ENCODE measurements around the gene SYNE3.

Gene SYNE3

GRCh38 chr14:95531969-95532368, 15.5 kb upstream of the SYNE3 start:
- H3K27me3 ChIP-seq (ENCODE audit: insufficient read depth, low read length), result no peaks in the 10 kb centered on the region
- no peak overlapping the region for H3K4me2 ChIP-seq (ENCODE audit: low read length)
- H3K9me3 ChIP-seq (ENCODE audit: insufficient read depth, low read depth, low read length), result no peaks in the 10 kb centered on the region
- no peak overlapping the region for H2AK5ac ChIP-seq (ENCODE audit: low read length)
- no peak overlapping the region for H3K4me3 ChIP-seq (ENCODE audit: low read depth, low read length)
- no peak for DNase-seq
- H4K12ac ChIP-seq (ENCODE audit: low read depth, low read length), result no peak overlapping the region
- H4K91ac ChIP-seq (ENCODE audit: low read depth, low read length), result no peak overlapping the region
- H3K18ac ChIP-seq (ENCODE audit: low read length), result no peak overlapping the region
- H3K4me1 ChIP-seq (ENCODE audit: control insufficient read depth in 1 of 2, insufficient read depth in 2 of 2, low read length in 2 of 2), result peaks cover 16 to 17% of the 10 kb centered on the region in 2 experiments
- H2BK12ac ChIP-seq (ENCODE audit: low read length), result no peak overlapping the region
- H3K79me2 ChIP-seq (ENCODE audit: control insufficient read depth, insufficient read depth, low read length, poor library complexity), result peaks cover 14% of the 10 kb centered on the region
- H3K27ac ChIP-seq (ENCODE audit: low read depth, low read length), result no peak overlapping the region
- H2BK5ac ChIP-seq (ENCODE audit: low read depth, low read length, poor library complexity), result no peak overlapping the region
- H2AFZ ChIP-seq (ENCODE audit: insufficient read depth, low read length, poor library complexity), result no peak overlapping the region
- H3K14ac ChIP-seq (ENCODE audit: low read length), result no peak overlapping the region
- H3K4ac ChIP-seq (ENCODE audit: low read depth, low read length), result no peak overlapping the region
- H3K36me3 ChIP-seq (ENCODE audit: control insufficient read depth in 1 of 2, insufficient read depth in 2 of 2, low read length in 2 of 2), result no peaks in the 10 kb centered on the region
- no peak overlapping the region for H2BK120ac ChIP-seq (ENCODE audit: insufficient read depth, low read length, poor library complexity)
- H3K9ac ChIP-seq (ENCODE audit: low read length), result no peak overlapping the region
- H4K8ac ChIP-seq (ENCODE audit: low read depth, low read length), result no peak overlapping the region
- no peak overlapping the region for H3K23ac ChIP-seq (ENCODE audit: low read length)
- no CpG with 5 or more reads among the region's 3 CpGs for WGBS (ENCODE audit: extremely low coverage, insufficient coverage, insufficient read length)
- H3K79me1 ChIP-seq (ENCODE audit: low read length), result peaks cover 3% of the 10 kb centered on the region

- Histone ChIP-seq H2BK5ac (ENCODE audit: low read depth, low read length, poor library complexity) (no peak overlapping the region), H3K4me2 (ENCODE audit: low read length) (no peak overlapping the region), H3K9me3 (ENCODE audit: insufficient read depth, low read depth, low read length) (no peaks in the 10 kb centered on the region), H3K4me3 (ENCODE audit: low read depth, low read length) (no peak overlapping the region), H3K9ac (ENCODE audit: low read length) (no peak overlapping the region), H3K14ac (ENCODE audit: low read length) (no peak overlapping the region), H3K79me1 (ENCODE audit: low read length) (peaks cover 3% of the 10 kb centered on the region), H3K4me1 (ENCODE audit: control insufficient read depth in 1 of 2, insufficient read depth in 2 of 2, low read length in 2 of 2) (peaks cover 13 to 17% of the 10 kb centered on the region in 2 experiments), H3K23ac (ENCODE audit: low read length) (no peak overlapping the region), H3K4ac (ENCODE audit: low read depth, low read length) (no peak overlapping the region), H3K27ac (ENCODE audit: low read depth, low read length) (no peak overlapping the region), H2BK12ac (ENCODE audit: low read length) (no peak overlapping the region), H2AFZ (ENCODE audit: insufficient read depth, low read length, poor library complexity) (no peak overlapping the region), H4K8ac (ENCODE audit: low read depth, low read length) (no peak overlapping the region), H2AK5ac (ENCODE audit: low read length) (no peak overlapping the region), H2BK120ac (ENCODE audit: insufficient read depth, low read length, poor library complexity) (no peak overlapping the region), H4K12ac (ENCODE audit: low read depth, low read length) (no peak overlapping the region), H3K36me3 (ENCODE audit: control insufficient read depth in 1 of 2, insufficient read depth in 2 of 2, low read length in 2 of 2) (no peaks in the 10 kb centered on the region), H3K79me2 (ENCODE audit: control insufficient read depth, insufficient read depth, low read length, poor library complexity) (peaks cover 14% of the 10 kb centered on the region), H4K91ac (ENCODE audit: low read depth, low read length) (no peak overlapping the region), H3K27me3 (ENCODE audit: insufficient read depth, low read length) (no peaks in the 10 kb centered on the region), H3K18ac (ENCODE audit: low read length) (no peak overlapping the region)
- peak in 1 of 2 donors; percentile 46 for DNase-seq
- no CpG with 5 or more reads among the region's 3 CpGs for WGBS (ENCODE audit: extremely low coverage, insufficient coverage, insufficient read length)
Observed at GRCh38 chr14:95531473-95531872, 15.0 kb upstream of the SYNE3 start.

- Histone ChIP-seq H3K36me3 (ENCODE audit: control insufficient read depth in 1 of 2, insufficient read depth in 2 of 2, low read length in 2 of 2) (no peaks in the 10 kb centered on the region), H3K4me1 (ENCODE audit: control insufficient read depth in 1 of 2, insufficient read depth in 2 of 2, low read length in 2 of 2) (peaks cover 9 to 14% of the 10 kb centered on the region in 2 experiments), H4K91ac (ENCODE audit: low read depth, low read length) (no peak overlapping the region), H3K27ac (ENCODE audit: low read depth, low read length) (no peak overlapping the region), H2AFZ (ENCODE audit: insufficient read depth, low read length, poor library complexity) (no peak overlapping the region), H3K4ac (ENCODE audit: low read depth, low read length) (no peak overlapping the region), H4K12ac (ENCODE audit: low read depth, low read length) (no peak overlapping the region), H3K9me3 (ENCODE audit: insufficient read depth, low read depth, low read length) (no peaks in the 10 kb centered on the region), H3K14ac (ENCODE audit: low read length) (no peak overlapping the region), H2BK120ac (ENCODE audit: insufficient read depth, low read length, poor library complexity) (no peak overlapping the region), H2AK5ac (ENCODE audit: low read length) (no peak overlapping the region), H3K18ac (ENCODE audit: low read length) (no peak overlapping the region), H3K79me1 (ENCODE audit: low read length) (peaks cover 3% of the 10 kb centered on the region), H3K4me3 (ENCODE audit: low read depth, low read length) (no peak overlapping the region), H2BK5ac (ENCODE audit: low read depth, low read length, poor library complexity) (no peak overlapping the region), H2BK12ac (ENCODE audit: low read length) (no peak overlapping the region), H3K79me2 (ENCODE audit: control insufficient read depth, insufficient read depth, low read length, poor library complexity) (peaks cover 10% of the 10 kb centered on the region), H3K27me3 (ENCODE audit: insufficient read depth, low read length) (no peaks in the 10 kb centered on the region), H3K4me2 (ENCODE audit: low read length) (no peak overlapping the region), H3K9ac (ENCODE audit: low read length) (no peak overlapping the region), H3K23ac (ENCODE audit: low read length) (no peak overlapping the region), H4K8ac (ENCODE audit: low read depth, low read length) (no peak overlapping the region)
- peak; percentile 98 for DNase-seq
- WGBS (ENCODE audit: extremely low coverage, insufficient coverage, insufficient read length), result no CpG with 5 or more reads among the region's 13 CpGs
Observed at GRCh38 chr14:95530473-95531276, 14.2 kb upstream of the SYNE3 start.

- Histone ChIP-seq H3K4me1 (ENCODE audit: control insufficient read depth in 1 of 2, insufficient read depth in 2 of 2, low read length in 2 of 2) (peaks cover 10 to 21% of the 10 kb centered on the region in 2 experiments), H3K27me3 (ENCODE audit: insufficient read depth, low read length) (no peaks in the 10 kb centered on the region), H3K4me2 (ENCODE audit: low read length) (no peak overlapping the region), H2BK120ac (ENCODE audit: insufficient read depth, low read length, poor library complexity) (no peak overlapping the region), H3K79me2 (ENCODE audit: control insufficient read depth, insufficient read depth, low read length, poor library complexity) (peaks cover 3% of the 10 kb centered on the region), H4K91ac (ENCODE audit: low read depth, low read length) (no peak overlapping the region), H2AK5ac (ENCODE audit: low read length) (no peak overlapping the region), H3K14ac (ENCODE audit: low read length) (no peak overlapping the region), H2BK12ac (ENCODE audit: low read length) (no peak overlapping the region), H3K18ac (ENCODE audit: low read length) (no peak overlapping the region), H2AFZ (ENCODE audit: insufficient read depth, low read length, poor library complexity) (no peak overlapping the region), H3K9ac (ENCODE audit: low read length) (no peak overlapping the region), H3K4ac (ENCODE audit: low read depth, low read length) (no peak overlapping the region), H3K9me3 (ENCODE audit: insufficient read depth, low read depth, low read length) (no peaks in the 10 kb centered on the region), H4K8ac (ENCODE audit: low read depth, low read length) (no peak overlapping the region), H3K4me3 (ENCODE audit: low read depth, low read length) (no peak overlapping the region), H3K79me1 (ENCODE audit: low read length) (peaks cover 3% of the 10 kb centered on the region), H3K23ac (ENCODE audit: low read length) (no peak overlapping the region), H2BK5ac (ENCODE audit: low read depth, low read length, poor library complexity) (no peak overlapping the region), H3K27ac (ENCODE audit: low read depth, low read length) (no peak overlapping the region), H3K36me3 (ENCODE audit: control insufficient read depth in 1 of 2, insufficient read depth in 2 of 2, low read length in 2 of 2) (no peaks in the 10 kb centered on the region), H4K12ac (ENCODE audit: low read depth, low read length) (no peak overlapping the region)
- no peak for DNase-seq
- no CpG with 5 or more reads among the region's 7 CpGs for WGBS (ENCODE audit: extremely low coverage, insufficient coverage, insufficient read length)
Observed at GRCh38 chr14:95529216-95529615, 12.8 kb upstream of the SYNE3 start.

All from trophoblast cell (in vitro differentiated cells and primary cell).